Tibial nerve (tissue), 3 donors: ENCODE results near the gene FAM210A.

ENCODE experiments used
- POLR2A ChIP-seq, 2 donors: fragments of 450-650 bp; IDR thresholded peaks; one replicate each; pipeline ENCODE4 v1.6.1; 2017; ENCODE audit warnings: antibody characterized with exemption in 2 of 2, mild to moderate bottlenecking in 2 of 2, moderate library complexity in 2 of 2
- TF ChIP-seq, protein P1 (sequence below), 5 experiments: fragments of 200-600 bp in 3 of 5; fragments of 450-650 bp in 2 of 5; sonication (generic) in 3 of 5; IDR thresholded peaks; one replicate each; pipeline ENCODE4 v1.5.1; 2016 to 2019; ENCODE audit warnings: antibody characterized with exemption in 5 of 5, mild to moderate bottlenecking in 3 of 5, moderate library complexity in 2 of 5

DNA sequence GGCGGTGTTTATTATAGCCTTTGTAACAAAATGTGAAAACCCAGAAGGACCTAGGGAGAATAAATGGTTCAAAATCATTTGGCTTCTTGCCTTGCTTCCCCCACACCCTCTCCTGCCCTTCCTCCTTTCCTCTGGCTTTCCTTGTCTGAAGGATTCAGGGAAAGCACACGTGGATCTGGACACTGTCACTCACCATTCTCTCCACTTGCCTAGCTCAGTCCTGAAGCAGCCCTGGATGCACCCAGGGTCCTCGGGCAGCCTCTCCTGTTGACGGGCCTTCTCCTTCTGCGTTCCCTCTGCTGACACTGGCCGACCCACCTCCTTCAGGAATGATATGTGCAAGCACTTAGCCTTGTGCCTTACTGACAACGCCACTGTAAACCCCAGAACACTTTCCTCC is 68.4 kb downstream of the FAM210A start:
- TF ChIP-seq, protein P1, sequence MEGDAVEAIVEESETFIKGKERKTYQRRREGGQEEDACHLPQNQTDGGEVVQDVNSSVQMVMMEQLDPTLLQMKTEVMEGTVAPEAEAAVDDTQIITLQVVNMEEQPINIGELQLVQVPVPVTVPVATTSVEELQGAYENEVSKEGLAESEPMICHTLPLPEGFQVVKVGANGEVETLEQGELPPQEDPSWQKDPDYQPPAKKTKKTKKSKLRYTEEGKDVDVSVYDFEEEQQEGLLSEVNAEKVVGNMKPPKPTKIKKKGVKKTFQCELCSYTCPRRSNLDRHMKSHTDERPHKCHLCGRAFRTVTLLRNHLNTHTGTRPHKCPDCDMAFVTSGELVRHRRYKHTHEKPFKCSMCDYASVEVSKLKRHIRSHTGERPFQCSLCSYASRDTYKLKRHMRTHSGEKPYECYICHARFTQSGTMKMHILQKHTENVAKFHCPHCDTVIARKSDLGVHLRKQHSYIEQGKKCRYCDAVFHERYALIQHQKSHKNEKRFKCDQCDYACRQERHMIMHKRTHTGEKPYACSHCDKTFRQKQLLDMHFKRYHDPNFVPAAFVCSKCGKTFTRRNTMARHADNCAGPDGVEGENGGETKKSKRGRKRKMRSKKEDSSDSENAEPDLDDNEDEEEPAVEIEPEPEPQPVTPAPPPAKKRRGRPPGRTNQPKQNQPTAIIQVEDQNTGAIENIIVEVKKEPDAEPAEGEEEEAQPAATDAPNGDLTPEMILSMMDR (IDR thresholded peaks at IDR 0.05), result no peak
- TF ChIP-seq POLR2A (IDR thresholded peaks at IDR 0.05), result no peak
